Fibroblast of skin of right biceps (primary cell): ENCODE data around the gene SLC29A1.
"Not testable (repeated sequence)": the region's sequence is repeated elsewhere in the genome, so short reads cannot be mapped to it uniquely, and the experiment has no call there.

ENCODE experiments used
- DNase-seq: peaks from one replicate; pipeline ENCODE4 v3.0.0-alpha.2; 2013

The SLC29A1 gene

GRCh38 chr6:44196351-44196750 is 27.0 kb upstream of the SLC29A1 start:
- not testable (repeated sequence) for DNase-seq

DNA sequence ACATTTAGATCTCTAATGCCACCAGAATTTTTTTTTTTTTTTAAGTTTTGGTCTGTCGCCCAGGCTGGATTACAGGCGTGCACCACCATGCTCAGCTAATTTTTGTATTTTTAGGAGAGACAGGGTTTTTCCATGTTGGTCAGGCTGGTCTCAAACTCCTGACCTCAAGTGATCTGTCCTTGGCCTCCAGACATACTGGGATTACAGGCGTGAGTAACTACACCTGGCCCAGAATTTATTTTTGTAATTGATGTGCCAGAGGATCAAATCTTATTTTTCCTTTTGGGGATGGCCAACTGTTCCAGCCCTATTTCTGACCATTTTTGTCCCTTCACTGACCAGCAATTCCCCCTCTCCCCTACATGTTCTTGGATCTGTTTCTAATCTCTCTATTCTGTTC is 24.7 kb upstream of the SLC29A1 start:
- DNase-seq = no peak

DNA sequence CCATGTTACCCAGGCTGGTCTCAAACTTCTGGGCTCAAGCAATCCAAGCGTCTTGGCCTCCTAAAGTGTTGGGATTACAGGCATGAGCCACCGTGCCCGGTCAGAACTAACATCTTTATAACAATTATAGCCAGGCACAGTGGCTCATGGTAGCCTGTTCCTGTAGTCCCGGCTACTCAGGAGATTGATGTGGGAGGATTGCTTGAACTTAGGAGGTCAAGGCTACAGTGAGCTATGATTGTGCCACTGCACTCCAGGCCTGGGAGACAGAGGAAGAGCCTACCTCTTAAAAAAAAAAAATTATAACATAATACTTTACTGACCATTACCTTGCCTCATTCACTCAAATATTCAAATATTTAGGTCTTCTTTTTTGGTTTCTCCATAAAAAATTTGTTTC is 23.5 kb upstream of the SLC29A1 start:
- DNase-seq = no peak

- DNase-seq = no peak
These were observed 22.2 kb upstream of the SLC29A1 start for GRCh38 chr6:44201200-44201599.

DNA sequence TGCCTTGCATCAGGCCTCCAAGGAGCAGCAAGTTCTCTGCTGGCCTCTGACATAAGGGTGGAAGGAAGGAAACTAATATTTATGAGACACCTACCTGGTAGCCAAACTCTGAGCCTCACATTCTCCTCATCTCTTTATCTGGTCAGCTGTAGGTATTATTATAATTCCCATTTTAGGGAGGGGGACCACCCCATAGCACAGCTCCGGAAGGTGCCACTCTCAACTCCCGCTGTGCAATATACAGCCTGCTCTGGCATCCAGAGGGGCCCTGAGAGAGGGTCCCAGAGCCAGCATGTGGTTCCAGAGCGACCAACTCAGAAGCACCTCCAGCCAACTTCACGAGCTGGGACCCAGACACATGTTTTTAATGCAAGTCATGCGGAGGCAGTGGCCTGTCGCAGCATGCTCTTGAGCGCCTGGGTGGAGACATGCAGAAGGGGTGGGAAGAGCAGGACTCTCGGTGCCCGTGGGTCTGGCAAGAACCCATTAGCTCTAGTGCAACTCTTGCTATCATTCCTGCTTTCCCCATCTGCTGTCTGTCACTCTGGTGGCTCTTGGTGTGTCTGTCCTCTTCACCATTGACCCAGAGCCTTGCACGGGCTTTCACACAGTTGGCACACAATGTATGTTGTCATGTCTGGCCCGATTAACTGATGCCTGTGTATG is 21.6 kb upstream of the SLC29A1 start:
- DNase-seq = no peak

- DNase-seq = no peak
These were observed 20.9 kb upstream of the SLC29A1 start for GRCh38 chr6:44202332-44202971.

GRCh38 chr6:44202972-44203750 is 20.2 kb upstream of the SLC29A1 start:
- no peak for DNase-seq

- DNase-seq = no peak
These were observed 19.4 kb upstream of the SLC29A1 start for GRCh38 chr6:44203955-44204354.

DNA sequence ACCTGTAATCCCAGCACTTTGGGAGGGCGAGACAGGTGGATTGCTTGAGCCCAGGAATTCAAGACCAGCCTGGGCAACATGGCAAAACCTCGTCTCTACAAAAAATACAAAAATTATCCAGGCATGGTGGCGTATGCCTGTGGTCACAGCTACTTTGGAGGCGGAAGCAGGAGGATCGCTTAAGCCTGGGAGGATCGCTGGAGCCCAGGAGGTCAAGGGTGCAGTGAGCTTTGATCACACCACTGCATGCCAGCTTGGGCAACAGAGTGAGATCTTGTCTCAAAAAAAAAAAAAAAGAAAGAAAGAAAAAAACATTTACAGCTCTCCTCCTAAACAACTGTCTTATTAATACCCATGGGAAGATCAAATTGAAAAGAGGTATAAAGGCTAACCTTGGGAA is 15.4 kb upstream of the SLC29A1 start:
- DNase-seq = no peak

- no peak for DNase-seq
These were observed 12.1 kb upstream of the SLC29A1 start for GRCh38 chr6:44211284-44211683.

DNA sequence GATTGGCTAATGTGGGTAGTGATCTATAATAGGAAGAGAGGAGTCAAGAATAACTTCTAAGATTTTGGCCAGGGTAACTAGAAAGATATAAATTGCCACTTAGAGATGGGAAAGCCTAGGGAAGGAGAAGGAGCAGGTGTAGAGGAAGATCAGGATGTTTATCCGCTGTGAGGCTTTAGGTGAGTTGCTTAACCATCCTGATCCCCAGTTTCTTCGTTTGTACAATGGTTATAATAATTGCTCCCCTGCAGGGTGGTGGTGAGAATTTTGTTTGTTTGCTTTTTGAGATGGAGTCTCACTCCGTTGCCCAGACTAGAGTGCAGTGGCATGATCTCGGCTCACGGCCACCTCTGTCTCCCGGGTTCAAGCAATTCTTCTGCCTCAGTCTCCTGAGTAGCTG is 9.1 kb upstream of the SLC29A1 start:
- DNase-seq = no peak

DNA sequence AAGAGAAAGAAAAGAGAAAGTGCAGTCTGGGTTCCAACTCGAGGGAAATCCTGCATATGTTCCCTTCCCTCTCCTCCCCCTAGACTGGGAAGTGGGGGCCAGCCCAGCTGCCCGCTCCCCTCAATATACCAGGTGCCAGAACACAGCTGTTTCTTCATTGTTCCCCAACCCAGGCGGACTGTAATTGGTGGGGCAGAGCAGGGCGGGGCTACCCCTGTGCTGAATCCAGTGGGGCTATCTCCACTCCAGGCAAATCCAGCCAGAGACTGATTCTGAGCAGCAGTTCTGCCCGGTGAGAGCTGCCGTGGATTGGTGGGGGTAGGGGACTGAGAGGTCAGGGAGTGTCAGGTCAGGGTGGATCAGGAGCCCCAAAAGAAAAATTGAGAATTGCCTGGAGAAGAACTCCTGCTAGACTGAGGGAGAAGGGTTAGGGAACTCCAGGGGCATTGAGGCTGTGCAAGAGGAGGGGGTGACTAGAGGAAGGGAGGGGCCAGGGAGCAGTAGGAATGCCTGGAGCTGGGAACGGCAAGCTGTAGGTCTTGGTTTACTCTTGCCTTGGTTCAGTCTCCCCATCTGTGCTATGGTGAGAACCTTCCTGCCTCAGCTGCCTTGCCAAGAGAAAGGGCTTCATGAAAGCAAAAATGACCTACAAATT is 6.6 kb upstream of the SLC29A1 start, which contains the start of gene MYMX:
MYMX (plus strand) TSS at position 250 of the 655 bp plus-strand sequence. CDS start 546 bp downstream, outside the sequence.
- no peak for DNase-seq

- DNase-seq = no peak
These were observed 5.9 kb upstream of the SLC29A1 start for GRCh38 chr6:44217332-44218143.

GRCh38 chr6:44219053-44219814 is 4.2 kb upstream of the SLC29A1 start:
- DNase-seq = peak; percentile 18

DNA sequence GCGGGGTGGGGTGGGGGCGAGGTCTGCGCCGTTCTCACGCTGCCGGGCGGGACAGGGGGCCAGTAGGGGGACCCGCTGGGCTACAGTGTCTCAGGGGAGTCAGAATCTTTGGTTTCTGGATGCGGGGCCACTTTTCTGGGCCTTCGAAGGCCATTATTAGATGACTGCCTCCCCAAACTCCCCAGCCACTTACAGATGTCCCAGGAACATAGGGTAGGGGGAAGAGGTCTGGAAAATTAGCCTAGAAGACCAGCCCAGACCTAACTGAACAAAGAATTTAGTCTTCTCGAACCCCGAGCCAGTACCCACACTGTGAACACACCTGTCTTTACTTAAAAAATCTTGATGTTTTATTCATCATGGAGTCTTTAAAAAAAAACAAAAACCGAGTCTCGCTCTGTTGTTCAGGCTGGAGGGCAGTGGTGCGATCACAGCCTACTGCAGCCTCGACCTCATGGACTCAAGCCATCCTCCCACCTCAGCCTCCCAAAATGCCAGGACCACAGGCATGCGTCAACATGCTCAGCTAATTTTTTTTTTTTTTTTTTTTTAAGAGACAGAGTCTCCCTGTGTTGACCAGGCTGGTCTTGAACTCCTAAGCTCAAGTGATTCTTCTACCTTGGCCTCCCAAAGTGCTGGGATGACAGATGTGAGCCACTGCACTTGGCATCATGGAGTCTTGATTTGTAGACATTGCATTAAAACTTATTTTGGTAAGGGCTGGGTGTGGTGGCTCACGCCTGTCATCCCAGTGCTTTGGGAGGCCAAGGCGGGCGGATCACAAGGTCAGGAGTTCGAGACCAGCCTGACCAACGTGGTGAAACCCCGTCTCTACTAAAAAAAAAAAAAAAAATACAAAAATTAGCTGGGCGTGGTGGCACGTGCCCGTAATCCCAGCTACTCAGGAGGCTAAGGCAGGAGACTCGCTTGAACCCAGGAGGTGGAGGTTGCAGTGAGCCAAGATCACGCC is 3.3 kb upstream of the SLC29A1 start:
- DNase-seq = no peak

DNA sequence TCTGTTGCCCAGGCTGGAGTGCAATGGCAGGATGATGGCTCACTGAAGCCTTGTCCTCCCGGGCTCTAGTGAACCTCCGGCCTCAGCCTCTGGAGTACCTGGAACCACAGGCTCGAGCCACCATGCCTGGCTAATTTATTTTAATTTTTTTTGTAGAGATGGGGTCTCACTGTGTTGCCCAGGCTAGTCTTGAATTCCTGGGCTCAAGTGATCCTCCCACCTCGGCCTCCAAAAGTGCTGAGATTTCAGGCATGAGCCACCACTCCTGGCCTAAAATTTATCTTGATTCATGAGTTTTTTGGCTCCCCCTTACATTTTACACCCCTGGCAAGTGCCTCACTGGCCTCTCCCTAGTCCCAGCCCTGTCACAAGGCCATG is 2.5 kb upstream of the SLC29A1 start:
- no peak for DNase-seq

DNA sequence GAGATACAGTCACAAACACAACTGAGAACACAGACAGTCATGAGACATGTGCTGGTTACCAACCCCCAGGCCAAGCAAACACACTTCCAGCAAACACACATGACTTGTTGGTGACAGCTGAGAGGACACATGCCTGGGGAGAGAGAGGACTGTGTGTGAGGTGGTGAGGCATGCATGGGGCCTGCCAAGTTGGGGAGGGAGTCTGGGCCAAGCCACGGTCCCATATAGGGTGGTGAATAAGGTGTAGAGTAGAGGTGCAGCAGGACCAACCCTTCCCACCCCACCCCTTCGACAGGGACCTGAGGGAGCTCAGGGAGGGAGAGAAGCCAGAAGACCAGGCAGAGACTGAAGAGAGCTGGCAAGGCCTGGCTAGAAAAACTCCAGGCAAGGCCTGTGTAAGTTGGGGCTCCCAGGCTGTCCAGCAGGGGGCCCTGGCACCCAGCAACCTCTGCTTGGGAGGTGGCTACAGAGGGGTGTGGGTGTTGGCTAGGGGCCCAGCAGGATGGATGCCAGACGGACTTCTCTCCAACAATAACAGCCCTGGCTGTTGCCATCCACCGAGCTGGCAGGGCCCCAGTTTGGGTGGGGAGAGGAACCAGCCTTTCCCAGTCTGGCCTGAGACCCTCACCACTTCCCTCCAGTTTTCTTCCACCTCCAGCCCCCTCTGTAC is 2.0 kb upstream of the SLC29A1 start:
- peak; percentile 70 for DNase-seq

GRCh38 chr6:44221961-44222335 is 1.4 kb upstream of the SLC29A1 start:
- DNase-seq = no peak

DNA sequence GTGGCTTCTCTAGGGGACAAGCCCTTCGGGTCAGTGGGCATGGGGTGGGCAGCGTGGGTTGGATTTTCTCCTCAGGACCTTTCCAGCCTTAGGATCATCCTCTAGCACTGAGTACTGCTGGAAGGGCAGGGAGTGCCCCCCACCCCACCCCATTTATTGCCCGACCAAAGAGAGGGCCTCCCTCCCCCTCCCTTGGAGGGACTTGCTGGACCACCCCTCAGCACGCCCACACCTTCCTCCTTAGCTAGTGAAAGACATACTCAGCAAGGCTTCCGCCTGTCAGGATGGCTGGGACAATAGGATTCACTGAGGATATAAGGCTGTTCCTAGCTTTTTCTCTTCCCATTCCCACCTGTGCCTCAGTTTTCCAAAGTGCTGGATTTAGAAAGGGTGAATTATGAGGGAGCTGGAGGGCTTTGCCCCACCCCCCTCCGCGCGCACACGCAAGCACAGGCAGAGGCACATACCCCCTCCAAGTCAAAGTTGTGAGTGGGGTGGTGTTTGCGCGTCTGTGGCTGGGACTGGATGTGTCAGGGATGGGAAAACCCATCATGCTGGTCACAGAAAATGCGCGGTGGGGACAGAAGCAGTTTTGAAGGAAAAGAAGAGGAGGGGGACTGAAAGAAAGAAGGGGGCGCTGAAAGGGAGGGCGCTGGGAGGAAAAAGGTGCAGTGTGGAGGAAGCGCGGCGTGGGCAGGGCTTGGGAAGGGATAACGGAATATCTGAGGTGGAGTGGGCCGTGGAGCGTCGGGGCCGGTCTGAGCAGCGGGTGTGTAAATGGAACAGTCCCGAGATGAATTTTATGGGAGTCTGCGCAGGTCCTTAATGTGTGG is 693 bp upstream of the SLC29A1 start:
- no peak for DNase-seq
